Lower leg skin (tissue), 4 donors: ENCODE measurements around the gene KIF18A. TPM values are rescaled to one million over a fixed set of nuclear protein-coding genes. Genes with fewer than 3 reads are reported as not detected.

Experiments used
- DNase-seq, 2 donors: peaks; one replicate each; pipeline ENCODE4 v3.0.0-alpha.2; 2019; ENCODE audit warnings: low spot score in 2 of 2
- H3K4me3 ChIP-seq: fragments of 200-600 bp; sonication (generic); 2 replicates; pipeline ENCODE4 v1.5.1; 2017; ENCODE audit warnings: mild to moderate bottlenecking, low read depth; ENCODE audit not compliant: poor library complexity, severe bottlenecking
- CTCF ChIP-seq, 3 donors: fragments of 450-650 bp; IDR thresholded peaks; one replicate each; pipeline ENCODE4 v1.5.1; 2016; ENCODE audit warnings: antibody characterized with exemption in 3 of 3, mild to moderate bottlenecking in 3 of 3, moderate library complexity in 2 of 3
- POLR2A ChIP-seq, 2 donors: fragments of 450-650 bp; IDR thresholded peaks; one replicate each; pipeline ENCODE4 v1.6.1; 2016 to 2017; ENCODE audit warnings: antibody characterized with exemption in 2 of 2, mild to moderate bottlenecking in 1 of 2, moderate library complexity in 1 of 2
- whole genome bisulfite sequencing, 2 donors: methylation state at CpG; one replicate each; pipeline ENCODE4 v1.1.5; 2018; 5-methylcytosine and 5-hydroxymethylcytosine counted together
- intact Hi-C: fragments of 100-400 bp; cut with DNase I; formaldehyde crosslinking; loops from one replicate; pipeline ENCODE4 v1.15.0; 2023; ENCODE audit warnings: low total_unique reads
- microRNA counts, 2 donors: library from miRNA; unstranded; fragments of <30 nt; microRNA quantifications; one replicate each; lab custom pipeline; 2016
- microRNA-seq, 2 donors: library from miRNA; unstranded; fragments of <30 nt; microRNA quantifications; one replicate each; pipeline ENCODE4, GENCODE V29; 2016; ENCODE audit warnings: borderline replicate concordance in 2 of 2, borderline number of aligned reads in 1 of 2
- total RNA-seq, 4 donors: library from RNA; depleted of rRNA; stranded (reverse); fragments of >200 nt; gene quantifications; one replicate each; pipeline ENCODE4 v1.1.0, GENCODE V29; 2016

The KIF18A gene
- total RNA-seq, 4 donors from 2014 or later, result 0.38 to 1.5 (median 1.1) TPM

- intact Hi-C loops, result no loop called here
- TF ChIP-seq CTCF (IDR thresholded peaks at IDR 0.05) (no peak), POLR2A (IDR thresholded peaks at IDR 0.05) (no peak)
- DNase-seq, result no peak
- 78 to 79% methylated on average over 3 of the region's 3 CpGs for WGBS, 2 donors
- no peak overlapping the region for H3K4me3 ChIP-seq
Observed at GRCh38 chr11:27977031-27977430, 130.9 kb downstream of the KIF18A start.

GRCh38 chr11:27976262-27976661 is 131.7 kb downstream of the KIF18A start:
- 52 to 59% methylated on average over 4 of the region's 4 CpGs for WGBS, 2 donors
- no peak overlapping the region for H3K4me3 ChIP-seq
- intact Hi-C loops, result no loop called here
- DNase-seq, result no peak
- TF ChIP-seq CTCF (IDR thresholded peaks at IDR 0.05) (no peak), POLR2A (IDR thresholded peaks at IDR 0.05) (no peak)

GRCh38 chr11:27973851-27974536 is 134.0 kb downstream of the KIF18A start:
- WGBS, 2 donors, result 80 to 87% methylated on average over 4 of the region's 4 CpGs

GRCh38 chr11:27972522-27973170 is 135.3 kb downstream of the KIF18A start:
- intact Hi-C loops, result no loop called here
- WGBS, 2 donors, result 70 to 76% methylated on average over 5 of the region's 5 CpGs
- TF ChIP-seq CTCF (IDR thresholded peaks at IDR 0.05) (no peak), POLR2A (IDR thresholded peaks at IDR 0.05) (no peak)
- DNase-seq, result no peak
- no peak overlapping the region for H3K4me3 ChIP-seq

More at GRCh38 chr11:27973851-27974536, 134.0 kb downstream of the KIF18A start:
- no peak for TF ChIP-seq CTCF (IDR thresholded peaks at IDR 0.05)
- no peak for TF ChIP-seq POLR2A (IDR thresholded peaks at IDR 0.05)
- no peak overlapping the region for H3K4me3 ChIP-seq
- intact Hi-C loops, result no loop called here
- DNase-seq, result no peak

GRCh38 chr11:27971171-27971570 is 136.8 kb downstream of the KIF18A start:
- DNase-seq, result no peak
- intact Hi-C loops, result no loop called here
- no peak for TF ChIP-seq POLR2A (IDR thresholded peaks at IDR 0.05)
- TF ChIP-seq CTCF (IDR thresholded peaks at IDR 0.05), result no peak
- WGBS, 2 donors, result 83 to 88% methylated on average over 3 of the region's 3 CpGs
- no peak overlapping the region for H3K4me3 ChIP-seq

MicroRNA genes within 50 kb of the gene (microRNA counts, 767-probe panel; counts per million panel counts)
- microRNA hsa-miR-610 (lab: Ali Mortazavi, UCI), result 0 to 358 counts per million in 2 donors

Small RNAs within 50 kb of the gene (microRNA-seq; reads per million reads assigned to microRNA genes)
- 0 to 0.68 reads per million in 2 donors for gene MIR610

Other genes with a start within 250 kb of the KIF18A start
- 10 to 100 TPM in 1 of 4 donors, 1 to 10 TPM in 3; 5.4 to 12.9 (median 8.5) TPM for gene METTL15, start 232 bp upstream of the KIF18A start, total RNA-seq